Tibial nerve (tissue), 3 donors: ENCODE data around the gene PPP1R11.

ENCODE experiments used
- CTCF ChIP-seq, 5 experiments: fragments of 200-600 bp in 3 of 5; fragments of 450-650 bp in 2 of 5; sonication (generic) in 3 of 5; IDR thresholded peaks; one replicate each; pipeline ENCODE4 v1.5.1; 2016 to 2019; ENCODE audit warnings: antibody characterized with exemption in 5 of 5, mild to moderate bottlenecking in 3 of 5, moderate library complexity in 2 of 5
- POLR2A ChIP-seq, 2 donors: fragments of 450-650 bp; IDR thresholded peaks; one replicate each; pipeline ENCODE4 v1.6.1; 2017; ENCODE audit warnings: antibody characterized with exemption in 2 of 2, mild to moderate bottlenecking in 2 of 2, moderate library complexity in 2 of 2

- TF ChIP-seq CTCF (IDR thresholded peaks at IDR 0.05) (no peak), POLR2A (IDR thresholded peaks at IDR 0.05) (no peak)
Observed at GRCh38 chr6:30043744-30044143, 23.3 kb upstream of the PPP1R11 start.
